ENCODE results near the gene CNNM4. TPM values are rescaled to one million over a fixed set of nuclear protein-coding genes. Genes with fewer than 3 reads are reported as not detected.
A peak's percentile ranks its signal among the peaks of the same experiment; 100 is the strongest.
"Not testable (repeated sequence)": the region's sequence is repeated elsewhere in the genome, so short reads cannot be mapped to it uniquely, and the experiment has no call there.

CNNM4 gene
- total RNA-seq, 1 donor from 2014 or later = 11.2 TPM

DNA sequence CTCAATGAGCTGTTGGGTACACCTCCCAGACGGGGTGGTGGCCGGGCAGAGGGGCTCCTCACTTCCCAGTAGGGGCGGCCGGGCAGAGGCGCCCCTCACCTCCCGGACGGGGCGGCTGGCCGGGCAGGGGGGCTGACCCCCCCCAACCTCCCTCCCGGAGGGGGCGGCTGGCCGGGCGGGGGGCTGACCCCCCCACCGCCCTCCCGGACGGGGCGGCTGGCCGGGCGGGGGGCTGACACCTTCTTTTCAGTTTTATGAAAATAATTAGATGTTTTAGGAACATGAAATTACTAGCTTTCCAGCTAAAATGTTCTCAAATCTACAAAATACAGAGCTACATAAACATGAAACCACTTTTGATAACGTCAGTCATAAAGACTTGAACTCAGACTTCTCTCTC, 45.2 kb downstream of the CNNM4 start:
- DNase-seq; intact Hi-C loops (cut with micrococcal nuclease); H3K27me3 Mint-ChIP-seq; H3K4me3 Mint-ChIP-seq; H3K27ac Mint-ChIP-seq; H3K9me3 Mint-ChIP-seq: not testable (repeated sequence)
- Mint-ChIP-seq H3K36me3 (ENCODE audit: low read depth) (peaks cover 10% of the 10 kb centered on the region), H3K4me1 (peaks cover 11% of the 10 kb centered on the region)

GRCh38 chr2:96806468-96807126, 45.9 kb downstream of the CNNM4 start:
- Mint-ChIP-seq H3K4me3 (peak overlapping the region; percentile 56), H3K4me1 (peaks cover 11% of the 10 kb centered on the region)
- intact Hi-C loops (cut with micrococcal nuclease) = no loop called here

DNA sequence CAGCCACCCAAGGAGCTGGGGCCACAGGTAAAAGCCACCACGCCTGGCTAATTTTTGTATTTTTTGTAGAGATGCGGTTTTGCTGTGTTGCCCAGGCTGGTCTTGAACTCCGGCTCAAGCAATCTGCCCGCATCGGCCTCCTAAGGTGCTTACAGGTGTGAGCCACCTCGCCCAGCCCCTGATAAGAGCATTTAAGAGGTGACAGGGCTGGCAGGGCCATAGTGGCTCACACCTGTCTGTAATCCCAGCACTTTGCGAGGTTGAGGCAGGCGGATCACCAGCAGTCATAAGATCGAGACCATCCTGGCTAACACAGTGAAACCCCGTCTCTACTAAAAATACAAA, 46.4 kb downstream of the CNNM4 start:
- peak overlapping the region; percentile 49 for H3K27ac Mint-ChIP-seq
- no peaks in the 10 kb centered on the region for H3K9me3 Mint-ChIP-seq
- intact Hi-C loops (cut with micrococcal nuclease) = no loop called here
- peaks cover 11% of the 10 kb centered on the region for H3K4me1 Mint-ChIP-seq
- peak overlapping the region; percentile 56 for H3K4me3 Mint-ChIP-seq
- H3K36me3 Mint-ChIP-seq (ENCODE audit: low read depth) = peaks cover 10% of the 10 kb centered on the region
- no peak for DNase-seq
- no peaks in the 10 kb centered on the region for H3K27me3 Mint-ChIP-seq

More at GRCh38 chr2:96806468-96807126, 45.9 kb downstream of the CNNM4 start:
- no peaks in the 10 kb centered on the region for H3K27me3 Mint-ChIP-seq
- peak overlapping the region; percentile 49 for H3K27ac Mint-ChIP-seq
- H3K36me3 Mint-ChIP-seq (ENCODE audit: low read depth) = peaks cover 10% of the 10 kb centered on the region
- H3K9me3 Mint-ChIP-seq = no peaks in the 10 kb centered on the region
- peak; percentile 81 for DNase-seq

DNA sequence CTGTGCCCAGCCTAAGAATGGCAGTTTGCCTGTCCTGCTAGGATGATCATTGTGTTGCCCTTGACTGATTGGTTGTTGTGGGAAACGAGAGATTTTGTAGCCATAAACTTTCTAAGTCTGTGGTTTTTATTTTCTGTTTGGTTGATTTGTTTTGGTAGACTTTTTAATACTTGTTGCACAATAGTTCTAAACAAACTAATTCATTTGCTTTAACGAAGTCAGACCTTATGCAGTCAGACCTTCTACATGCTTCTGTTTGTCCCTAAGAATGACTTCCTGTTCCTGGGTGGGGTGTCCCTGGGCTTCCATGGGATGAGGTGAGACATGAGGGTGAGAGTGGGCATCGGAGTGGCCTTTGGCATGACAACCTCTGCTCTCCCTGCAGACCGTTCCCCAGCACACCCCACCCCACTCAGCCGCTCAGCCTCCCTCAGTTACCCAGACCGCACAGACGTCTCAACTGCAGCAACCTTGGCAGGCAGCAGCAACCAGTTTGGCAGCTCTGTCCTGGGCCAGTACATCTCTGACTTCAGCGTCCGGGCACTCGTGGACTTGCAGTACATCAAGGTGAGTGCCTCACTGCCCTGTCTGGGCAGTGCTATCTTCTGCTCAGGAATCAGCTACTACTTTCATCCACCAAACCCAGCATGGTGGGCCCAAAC, 47.6 kb downstream of the CNNM4 start:
- H3K27ac Mint-ChIP-seq = no peak overlapping the region
- no peaks in the 10 kb centered on the region for H3K27me3 Mint-ChIP-seq
- no peaks in the 10 kb centered on the region for H3K9me3 Mint-ChIP-seq
- H3K4me1 Mint-ChIP-seq = peaks cover 16% of the 10 kb centered on the region
- no peak for DNase-seq
- intact Hi-C loops (cut with micrococcal nuclease) = no loop called here
- peaks cover 15% of the 10 kb centered on the region for H3K36me3 Mint-ChIP-seq (ENCODE audit: low read depth)
- H3K4me3 Mint-ChIP-seq = no peak overlapping the region

- DNase-seq = no peak
- no peak overlapping the region for H3K27ac Mint-ChIP-seq
- H3K27me3 Mint-ChIP-seq = no peaks in the 10 kb centered on the region
- no peak overlapping the region for H3K4me3 Mint-ChIP-seq
- intact Hi-C loops (cut with micrococcal nuclease) = no loop called here
- H3K9me3 Mint-ChIP-seq = no peaks in the 10 kb centered on the region
- peaks cover 16% of the 10 kb centered on the region for H3K4me1 Mint-ChIP-seq
- H3K36me3 Mint-ChIP-seq (ENCODE audit: low read depth) = peaks cover 19% of the 10 kb centered on the region
These were observed 48.6 kb downstream of the CNNM4 start for GRCh38 chr2:96809216-96809882.

- Mint-ChIP-seq H3K4me3 (no peak overlapping the region), H3K36me3 (ENCODE audit: low read depth) (peaks cover 19% of the 10 kb centered on the region), H3K27me3 (no peaks in the 10 kb centered on the region), H3K9me3 (no peaks in the 10 kb centered on the region), H3K27ac (peak overlapping the region; percentile 60), H3K4me1 (peaks cover 20% of the 10 kb centered on the region)
- intact Hi-C loops (cut with micrococcal nuclease) = no loop called here
- no peak for DNase-seq
These were observed 49.5 kb downstream of the CNNM4 start for GRCh38 chr2:96809951-96810782.

GRCh38 chr2:96810783-96811192, 50.1 kb downstream of the CNNM4 start:
- DNase-seq = no peak
- no peak overlapping the region for H3K4me3 Mint-ChIP-seq

GRCh38 chr2:96811917-96812316, 51.2 kb downstream of the CNNM4 start:
- H3K9me3 Mint-ChIP-seq = no peaks in the 10 kb centered on the region
- H3K4me1 Mint-ChIP-seq = peaks cover 15% of the 10 kb centered on the region
- H3K4me3 Mint-ChIP-seq = no peak overlapping the region
- no peak for DNase-seq
- no peaks in the 10 kb centered on the region for H3K27me3 Mint-ChIP-seq
- H3K36me3 Mint-ChIP-seq (ENCODE audit: low read depth) = peaks cover 19% of the 10 kb centered on the region
- intact Hi-C loops (cut with micrococcal nuclease) = no loop called here
- H3K27ac Mint-ChIP-seq = no peak overlapping the region

More at GRCh38 chr2:96810783-96811192, 50.1 kb downstream of the CNNM4 start:
- Mint-ChIP-seq H3K36me3 (ENCODE audit: low read depth) (peaks cover 19% of the 10 kb centered on the region), H3K27me3 (no peaks in the 10 kb centered on the region), H3K9me3 (no peaks in the 10 kb centered on the region), H3K4me1 (peaks cover 24% of the 10 kb centered on the region), H3K27ac (no peak overlapping the region)
- intact Hi-C loops (cut with micrococcal nuclease) = no loop called here

DNA sequence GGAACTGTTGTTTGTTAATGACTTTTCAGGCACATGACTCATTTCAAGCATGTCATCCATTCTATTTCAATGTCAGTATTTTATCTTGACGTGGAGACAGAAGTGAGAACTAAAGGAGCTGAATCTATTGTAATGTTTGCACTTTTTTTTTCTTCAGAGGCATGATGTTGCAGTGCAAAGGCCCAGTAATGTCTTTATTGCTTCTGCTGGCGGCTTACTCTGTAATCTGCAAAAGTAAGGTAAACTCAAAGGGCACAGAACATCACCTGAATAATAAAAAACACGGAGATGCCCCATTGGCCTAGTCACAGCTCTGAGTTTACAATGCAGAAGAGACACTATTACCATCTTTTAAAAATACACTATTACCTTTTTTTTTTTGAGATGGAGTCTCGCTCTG, 53.0 kb downstream of the CNNM4 start:
- intact Hi-C loops (cut with micrococcal nuclease) = no loop called here
- Mint-ChIP-seq H3K4me1 (peaks cover 26% of the 10 kb centered on the region), H3K27me3 (no peaks in the 10 kb centered on the region), H3K27ac (no peak overlapping the region), H3K36me3 (ENCODE audit: low read depth) (peaks cover 26% of the 10 kb centered on the region), H3K9me3 (no peaks in the 10 kb centered on the region), H3K4me3 (no peak overlapping the region)
- no peak for DNase-seq

- Mint-ChIP-seq H3K36me3 (ENCODE audit: low read depth) (peaks cover 33% of the 10 kb centered on the region), H3K4me3 (peak overlapping the region; percentile 91), H3K27me3 (no peaks in the 10 kb centered on the region), H3K9me3 (no peaks in the 10 kb centered on the region), H3K4me1 (peaks cover 45% of the 10 kb centered on the region), H3K27ac (peak overlapping the region; percentile 86)
- intact Hi-C loops (cut with micrococcal nuclease) = loop anchor here (1.0 to 5.0 kb wide), 8 partner anchors 13 to 548 kb away; partner anchors contain the start of genes ANKRD39, ARID5A, CIAO1 and CNNM4
- DNase-seq = no peak
These were observed 54.8 kb downstream of the CNNM4 start for GRCh38 chr2:96815326-96816126.

- Mint-ChIP-seq H3K4me1 (peaks cover 50% of the 10 kb centered on the region), H3K27me3 (no peaks in the 10 kb centered on the region), H3K36me3 (ENCODE audit: low read depth) (peaks cover 35% of the 10 kb centered on the region), H3K4me3 (peak within 1 kb of the TSS; percentile 91), H3K27ac (peak within 1 kb of the TSS; percentile 86), H3K9me3 (no peaks in the 10 kb centered on the region)
- intact Hi-C loops (cut with micrococcal nuclease) = loop anchor here (1.0 to 5.0 kb wide), 7 partner anchors 42 to 549 kb away; partner anchors contain the start of genes ANKRD39, ARID5A, CIAO1 and CNNM4
- peak; percentile 99 for DNase-seq
These were observed 55.6 kb downstream of the CNNM4 start, which contains the start of gene CNNM3 for GRCh38 chr2:96816127-96816835. Gene CNNM3 (plus strand): TSS chr2:96816268. CDS start chr2:96816278, 10 bp downstream.

All from activated CD4-positive, alpha-beta T cell treated with anti-CD3 and anti-CD28 coated beads, Interleukin-2, amount 10 ng/mL, durations not matched to agents 24 days and 14 days (primary cell).